IMR-90 (cell line): ENCODE measurements around the gene MEGF6. TPM values are rescaled to one million over a fixed set of nuclear protein-coding genes. Genes with fewer than 3 reads are reported as not detected.

Experiments
- ATAC-seq: fragments of 200-7000 bp; cut with Tn5 transposase; 2 replicates; pipeline ENCODE4 v1.9.1; 2020; ENCODE audit warnings: low read depth, mild to moderate bottlenecking, moderate library complexity
- BruUV-seq: library from RNA; stranded (reverse); fragments of 400-500 nt; replicated peaks from 2 replicates; lab custom pipeline; 2021; lab: Mats Ljungman, UMichigan
- CTCF ChIA-PET: fragments of 300-600 bp; formaldehyde crosslinking; extraction: SDS; loops from one replicate; lab custom pipeline; 2021; ENCODE audit warnings: antibody characterized with exemption; lab: Yijun Ruan, JAX
- POLR2A ChIA-PET: fragments of 300-600 bp; sonication (Branson Sonifier 250); formaldehyde crosslinking; loops from one replicate; lab custom pipeline; 2022; ENCODE audit warnings: antibody characterized with exemption; ENCODE audit not compliant: unreplicated experiment; lab: Charles Lee
- DNase-seq: peaks from one replicate; pipeline ENCODE4 v3.0.0; 2013
- H2AFZ ChIP-seq: replicated peaks from 2 replicates; pipeline ENCODE3; 2013; ENCODE audit warnings: low read length, mild to moderate bottlenecking; ENCODE audit not compliant: poor library complexity
- H2AK5ac ChIP-seq: 2 replicates; pipeline ENCODE4 v1.6.1; 2013; ENCODE audit warnings: low read depth, low read length, inconsistent platforms
- H2AK9ac ChIP-seq: replicated peaks from 2 replicates; pipeline ENCODE3; 2013; ENCODE audit warnings: mild to moderate bottlenecking, low read depth, low read length, moderate library complexity; ENCODE audit not compliant: poor library complexity
- H2BK120ac ChIP-seq: 2 replicates; pipeline ENCODE4 v1.6.1; 2013; ENCODE audit warnings: low read depth, low read length, inconsistent platforms
- H2BK15ac ChIP-seq: 3 replicates; pipeline ENCODE4 v1.6.1; 2013; ENCODE audit warnings: low read depth, low read length, inconsistent platforms
- H2BK20ac ChIP-seq: 2 replicates; pipeline ENCODE4 v1.6.1; 2013; ENCODE audit warnings: low read depth, mild to moderate bottlenecking, inconsistent platforms, low read length, moderate library complexity
- H2BK5ac ChIP-seq: 2 replicates; pipeline ENCODE4 v1.6.1; 2013; ENCODE audit warnings: mild to moderate bottlenecking, low read depth, low read length, inconsistent platforms; ENCODE audit not compliant: poor library complexity, severe bottlenecking
- H3K14ac ChIP-seq: replicated peaks from 2 replicates; pipeline ENCODE4 v1.6.1; 2013; ENCODE audit warnings: low read depth, low read length, inconsistent platforms
- H3K18ac ChIP-seq: 2 replicates; pipeline ENCODE4 v1.6.1; 2013; ENCODE audit warnings: low read depth, low read length, control low read depth
- H3K23ac ChIP-seq: 2 replicates; pipeline ENCODE4 v1.6.1; 2013; ENCODE audit warnings: low read depth, low read length, inconsistent platforms
- H3K27ac ChIP-seq: 2 replicates; pipeline ENCODE4 v1.5.1; 2013; ENCODE audit warnings: mild to moderate bottlenecking, control low read depth, low read length; ENCODE audit not compliant: insufficient read depth
- H3K27me3 ChIP-seq: 2 replicates; pipeline ENCODE4 v1.6.1; 2013; ENCODE audit warnings: low read length; ENCODE audit not compliant: control insufficient read depth, insufficient read depth
- H3K36me3 ChIP-seq: 2 replicates; pipeline ENCODE4 v1.6.1; 2013; ENCODE audit warnings: low read length, mixed read lengths; ENCODE audit not compliant: control insufficient read depth, insufficient read depth
- H3K4ac ChIP-seq: 2 replicates; pipeline ENCODE4 v1.6.1; 2013; ENCODE audit warnings: low read depth, low read length, inconsistent platforms
- H3K4me1 ChIP-seq: 2 replicates; pipeline ENCODE4 v1.6.1; 2013; ENCODE audit warnings: low read length, mixed read lengths; ENCODE audit not compliant: control insufficient read depth, insufficient read depth
- H3K4me2 ChIP-seq: 2 replicates; pipeline ENCODE4 v1.6.1; 2013; ENCODE audit warnings: low read depth, mild to moderate bottlenecking, control low read depth, low read length, moderate library complexity
- H3K4me3 ChIP-seq: 2 replicates; pipeline ENCODE4 v1.5.1; 2013; ENCODE audit warnings: low read depth, mild to moderate bottlenecking, control low read depth, low read length, moderate library complexity; ENCODE audit not compliant: insufficient read depth
- H3K56ac ChIP-seq: 2 replicates; pipeline ENCODE4 v1.6.1; 2013; ENCODE audit warnings: low read length, inconsistent platforms; ENCODE audit not compliant: insufficient read depth; ENCODE audit errors: extremely low read depth
- H3K79me1 ChIP-seq, 2 experiments: 2 replicates each; pipeline ENCODE4 v1.6.1; 2013; ENCODE audit warnings: low read length in 2 of 2, inconsistent platforms in 1 of 2, low read depth in 1 of 2
- H3K9ac ChIP-seq: 2 replicates; pipeline ENCODE4 v1.6.1; 2013; ENCODE audit warnings: low read depth, low read length, control low read depth
- H3K9me1 ChIP-seq: 2 replicates; pipeline ENCODE4 v1.6.1; 2013; ENCODE audit warnings: low read length, inconsistent platforms; ENCODE audit not compliant: insufficient read depth
- H3K9me3 ChIP-seq: 2 replicates; pipeline ENCODE4 v1.6.1; 2013; ENCODE audit warnings: low read length; ENCODE audit not compliant: control insufficient read depth, insufficient read depth
- H4K20me1 ChIP-seq: 2 replicates; pipeline ENCODE4 v1.6.1; 2013; ENCODE audit warnings: low read length, inconsistent platforms; ENCODE audit not compliant: insufficient read depth
- H4K5ac ChIP-seq: 2 replicates; pipeline ENCODE4 v1.6.1; 2013; ENCODE audit warnings: mild to moderate bottlenecking, low read depth, low read length, control low read depth
- H4K8ac ChIP-seq, 2 experiments: 2 replicates each; pipeline ENCODE4 v1.6.1; 2013; ENCODE audit warnings: low read depth in 2 of 2, low read length in 2 of 2, control low read depth in 1 of 2, inconsistent platforms in 1 of 2
- H4K91ac ChIP-seq: 2 replicates; pipeline ENCODE4 v1.6.1; 2013; ENCODE audit warnings: low read depth, low read length, inconsistent platforms; ENCODE audit not compliant: insufficient read depth
- CEBPB ChIP-seq: IDR thresholded peaks from 2 replicates; pipeline ENCODE4 v1.6.1; 2012; ENCODE audit warnings: low read depth, low read length, improper control_type of control experiment
- CHD1 ChIP-seq: IDR thresholded peaks from 2 replicates; pipeline ENCODE4 v1.6.1; 2012; ENCODE audit warnings: low read depth, low read length, improper control_type of control experiment
- CTCF ChIP-seq: conservative IDR thresholded peaks from 2 replicates; pipeline ENCODE4 v1.5.1; 2012; ENCODE audit warnings: mild to moderate bottlenecking, low read depth, low read length, improper control_type of control experiment
- ELK1 ChIP-seq: fragments of 150-350 bp; IDR thresholded peaks from 2 replicates; pipeline ENCODE4 v1.6.1; 2016; ENCODE audit warnings: low read depth, mild to moderate bottlenecking, low read length, moderate library complexity, borderline replicate concordance
- FOS ChIP-seq: fragments of 150-350 bp; IDR thresholded peaks from 2 replicates; pipeline ENCODE4 v1.6.1; 2016; ENCODE audit warnings: low read depth, low read length
- MAZ ChIP-seq: IDR thresholded peaks from 2 replicates; pipeline ENCODE4 v1.6.1; 2012; ENCODE audit warnings: low read depth, mild to moderate bottlenecking, low read length, improper control_type of control experiment, moderate library complexity, borderline replicate concordance
- MXI1 ChIP-seq: IDR thresholded peaks from 2 replicates; pipeline ENCODE4 v1.6.1; 2012; ENCODE audit warnings: low read depth, mild to moderate bottlenecking, low read length, moderate library complexity, borderline replicate concordance
- NFE2L2 ChIP-seq: fragments of 150-350 bp; IDR thresholded peaks from 2 replicates; pipeline ENCODE4 v1.6.1; 2016; ENCODE audit warnings: low read depth, mild to moderate bottlenecking, low read length
- RCOR1 ChIP-seq: IDR thresholded peaks from 2 replicates; pipeline ENCODE4 v1.6.1; 2012; ENCODE audit warnings: mild to moderate bottlenecking, low read length, improper control_type of control experiment; ENCODE audit not compliant: insufficient replicate concordance
- RFX5 ChIP-seq: IDR thresholded peaks from 2 replicates; pipeline ENCODE4 v1.8.0; 2012; ENCODE audit warnings: low read depth, mild to moderate bottlenecking, low read length, moderate library complexity
- SMC3 ChIP-seq: fragments of 150-350 bp; IDR thresholded peaks from 2 replicates; pipeline ENCODE4 v1.6.1; 2016; ENCODE audit warnings: low read depth, mild to moderate bottlenecking, antibody characterized with exemption, low read length, moderate library complexity
- WGBS, 2 experiments: methylation state at CpG; one replicate each; pipeline versions ENCODE4 v1.1.5 to v1.1.7; 2013; ENCODE audit warnings: missing lambda C conversion rate in 2 of 2; ENCODE audit not compliant: insufficient read length in 1 of 2; ENCODE audit errors: extremely low coverage in 2 of 2; 5-methylcytosine and 5-hydroxymethylcytosine counted together
- dilution Hi-C: fragments of 300-500 bp; cut with HindIII; formaldehyde crosslinking; loops from one replicate; pipeline ENCODE4 v1.14.3; 2018; ENCODE audit warnings: low sequenced_read_pairs; ENCODE audit not compliant: unreplicated experiment
- in situ Hi-C: fragments of 300-500 bp; cut with MboI; formaldehyde crosslinking; loops from 3 replicates; pipeline ENCODE4 v1.14.3; 2019; ENCODE audit warnings: low sequenced_read_pairs, inconsistent platforms, mixed read lengths
- intact Hi-C: fragments of 100-400 bp; cut with micrococcal nuclease; formaldehyde crosslinking; loops from 2 replicates; pipeline ENCODE4 v1.10.0; 2022
- polyA plus RNA-seq, 3 experiments: library from polyadenylated mRNA; depleted of rRNA; stranded (reverse); fragments of >200 nt; gene quantifications; 2 replicates each; pipeline ENCODE4 v1.2.3, GENCODE V29; 2012; ENCODE audit warnings: low replicate concordance in 1 of 3
- total RNA-seq: library from RNA; depleted of rRNA; stranded (reverse); fragments of >200 nt; gene quantifications from 2 replicates; pipeline ENCODE4 v1.2.3, GENCODE V29; 2012

The MEGF6 gene
- total and polyA plus RNA-seq, 2 of the 4 experiments (the other 2 are of a cell fraction) = 0.72 to 4.1 TPM

- dilution Hi-C loops = no loop called here
- no peak overlapping the region for H3K9ac ChIP-seq
- POLR2A ChIA-PET = no interaction called here
Measured at GRCh38 chr1:3503525-3503886, 107.8 kb downstream of the MEGF6 start.

More at GRCh38 chr1:3503525-3503886, 107.8 kb downstream of the MEGF6 start:
- no peak overlapping the region for H3K4me2 ChIP-seq
- CTCF ChIA-PET = no interaction called here
- no TSS peak for BruUV-seq
- 0 out of 2 replicates have a peak overlapping the region, but pooled peaks have one; percentile 16 for H2AK5ac ChIP-seq
- H3K4me3 ChIP-seq = no peak overlapping the region
- H3K4me1 ChIP-seq = peaks cover 7% of the 10 kb centered on the region; the same call in 1 of the 2 replicates
- intact Hi-C loops = loop anchor here (5.0 kb wide), 1 partner anchor 39 kb away; no protein-coding TSS in a partner anchor
- H3K18ac ChIP-seq = no peak overlapping the region
- H3K9me3 ChIP-seq = no peaks in the 10 kb centered on the region
- H3K79me1 ChIP-seq = no peaks in the 10 kb centered on the region
- H3K56ac ChIP-seq = no peak overlapping the region
- H2BK5ac ChIP-seq = no peak overlapping the region
- H2BK15ac ChIP-seq = no peak overlapping the region; the same call in 2 of the 3 replicates
- H3K9me1 ChIP-seq = peaks cover 3% of the 10 kb centered on the region; the same call in 1 of the 2 replicates
- no peak overlapping the region for H4K5ac ChIP-seq
- no peaks in the 10 kb centered on the region for H4K20me1 ChIP-seq
- H4K91ac ChIP-seq = peak overlapping the region; percentile 47; the same call in 1 of the 2 replicates
- 0 out of 2 replicates have a peak overlapping the region, but pooled peaks have one; percentile 61 for H2BK20ac ChIP-seq
- in situ Hi-C loops = loop anchor here (5.0 kb wide), 1 partner anchor 49 kb away; no protein-coding TSS in a partner anchor
- no peak for ATAC-seq
- H3K36me3 ChIP-seq = no peaks in the 10 kb centered on the region
- no peak overlapping the region for H2AFZ ChIP-seq
- no peak overlapping the region for H3K14ac ChIP-seq
- H3K27ac ChIP-seq = no peak overlapping the region
- DNase-seq = no peak
- peak overlapping the region; percentile 48; the same call in 1 of the 2 replicates for H2BK120ac ChIP-seq
- no peak for TF ChIP-seq MXI1
- TF ChIP-seq NFE2L2 = no peak
- TF ChIP-seq CEBPB = no peak
- no peak for TF ChIP-seq ELK1
- TF ChIP-seq FOS = no peak
- no peak for TF ChIP-seq RCOR1
- TF ChIP-seq SMC3 = no peak
- TF ChIP-seq MAZ = no peak
- no peak for TF ChIP-seq CHD1
- TF ChIP-seq CTCF = no peak
- TF ChIP-seq RFX5 = no peak
- peak overlapping the region; percentile 8 for H2AK9ac ChIP-seq
- peak overlapping the region; percentile 35; the same call in 1 of the 2 replicates for H3K4ac ChIP-seq
- WGBS, 2 experiments = no CpG with 5 or more reads among the region's 8 CpGs
- H3K27me3 ChIP-seq = no peaks in the 10 kb centered on the region
- no peak overlapping the region for H3K23ac ChIP-seq
- H4K8ac ChIP-seq = peak overlapping the region in 1 of 2 experiments; percentile 9; a peak in 1 of 4 replicates
